HG03135 (cell line): Measurements from ENCODE around the gene SLC30A7.
A peak's percentile ranks its signal among the peaks of the same experiment; 100 is the strongest.

Source experiments
- ATAC-seq: cut with Tn5 transposase; IDR thresholded peaks from one replicate; pipeline ENCODE4 v1.9.1; 2021; ENCODE audit warnings: mild to moderate bottlenecking, moderate library complexity; ENCODE audit not compliant: unreplicated experiment

SLC30A7 gene

GRCh38 chr1:101025283-101025656 lies 129.4 kb downstream of the SLC30A7 start:
- ATAC-seq, result peak; percentile 28

GRCh38 chr1:101025657-101026429 lies 130.0 kb downstream of the SLC30A7 start, which contains the start of gene DPH5:
Gene DPH5 (minus strand): TSS chr1:101025784. CDS start chr1:101025443, 341 bp downstream.
- ATAC-seq, result peak; percentile 79

DNA sequence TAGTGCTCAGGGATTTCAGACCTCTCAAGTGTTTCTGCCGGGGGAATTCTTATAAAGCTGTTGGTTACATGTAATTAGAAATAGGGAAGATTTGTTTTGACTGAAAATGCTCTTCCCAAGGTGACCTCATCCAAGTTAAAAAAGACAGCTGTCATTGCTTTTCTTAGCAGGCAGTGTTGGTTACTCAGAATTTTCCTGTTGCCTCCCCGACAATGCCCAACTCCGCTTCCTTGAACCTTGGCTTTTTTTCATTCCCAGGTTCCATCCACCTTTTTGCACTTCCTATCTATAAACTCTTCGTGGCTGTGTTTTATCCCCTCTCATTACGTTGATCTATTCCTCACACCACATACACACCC lies 130.5 kb downstream of the SLC30A7 start:
- no peak for ATAC-seq

DNA sequence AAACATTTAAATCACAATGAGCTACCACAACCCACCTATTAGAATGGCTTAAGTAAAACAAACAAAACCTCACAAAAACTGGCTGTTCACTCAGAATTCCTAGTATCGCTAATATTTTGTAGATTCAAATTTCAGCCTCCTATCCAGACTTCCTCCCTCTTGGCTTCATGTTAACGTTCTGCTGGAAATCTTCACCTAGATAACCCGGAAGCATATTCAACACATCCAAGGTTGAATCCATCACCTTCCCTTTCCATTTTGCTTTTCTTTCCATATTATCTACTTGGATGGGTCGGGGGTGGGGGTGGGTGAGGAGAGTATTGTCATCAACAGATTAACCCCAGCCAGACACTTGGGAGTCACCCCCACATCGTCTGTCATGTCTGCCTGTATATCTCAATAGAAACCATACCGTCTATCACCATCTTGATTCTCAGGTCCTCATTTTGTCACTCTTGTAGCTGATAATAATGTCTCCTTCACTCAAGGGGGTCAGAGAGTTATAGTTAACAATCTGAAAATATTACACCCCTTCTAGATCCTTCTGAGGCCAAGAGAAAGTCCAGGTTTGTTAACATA lies 131.4 kb downstream of the SLC30A7 start:
- ATAC-seq, result no peak

DNA sequence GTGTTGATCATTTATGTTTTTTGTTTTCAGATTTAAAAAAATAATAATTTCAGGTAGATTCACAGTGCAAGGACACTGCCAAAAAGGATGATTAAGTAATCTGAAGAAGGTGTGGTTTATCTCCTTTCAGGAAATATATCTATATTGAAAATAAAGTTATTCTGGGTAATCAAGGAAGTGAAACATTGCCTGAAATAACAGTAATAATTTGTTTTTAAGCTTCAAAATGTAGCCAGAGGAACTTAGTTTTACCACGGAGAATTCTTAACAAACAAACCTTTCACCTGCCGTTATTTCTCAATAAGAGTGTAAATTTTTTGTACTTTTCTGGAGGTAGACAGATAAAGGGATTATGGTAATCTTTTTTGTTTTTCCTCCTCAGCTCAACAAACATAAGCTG lies 132.6 kb downstream of the SLC30A7 start:
- no peak for ATAC-seq

- ATAC-seq, result no peak
Measured at GRCh38 chr1:101029184-101029583, 133.3 kb downstream of the SLC30A7 start.

- no peak for ATAC-seq
Measured at GRCh38 chr1:101030881-101031280, 135.0 kb downstream of the SLC30A7 start.
